ENCODE data around the gene TAF4. TPM values are rescaled to one million over a fixed set of nuclear protein-coding genes. Genes with fewer than 3 reads are reported as not detected.

Gene TAF4
- polyA plus RNA-seq, 1 donor from 2014 or later, result 10.2 TPM

GRCh38 chr20:61924858-61925554 lies 140.7 kb downstream of the TAF4 start:
- no peak for TF ChIP-seq RAD21 (conservative IDR thresholded peaks at IDR 0.05)
- TF ChIP-seq MXI1 (conservative IDR thresholded peaks at IDR 0.05; ENCODE audit: poor library complexity, severe bottlenecking), result no peak
- TF ChIP-seq EZH2 (IDR thresholded peaks at IDR 0.05; ENCODE audit: borderline replicate concordance, insufficient read depth, low read length, poor library complexity, severe bottlenecking), result no peak
- no peak for TF ChIP-seq TAF1 (IDR thresholded peaks at IDR 0.05; ENCODE audit: low read depth)
- TF ChIP-seq CTCF (IDR thresholded peaks at IDR 0.05; ENCODE audit: poor library complexity, severe bottlenecking), result no peak
- no peak for TF ChIP-seq SMC3 (conservative IDR thresholded peaks at IDR 0.05; ENCODE audit: poor library complexity)
- TF ChIP-seq EP300 (conservative IDR thresholded peaks at IDR 0.05; ENCODE audit: poor library complexity, severe bottlenecking), result no peak
- no peak for TF ChIP-seq POLR2AphosphoS5 (IDR thresholded peaks at IDR 0.05)
- TF ChIP-seq REST (IDR thresholded peaks at IDR 0.05; ENCODE audit: borderline replicate concordance), result no peak
- H3K36me3 ChIP-seq (ENCODE audit: insufficient read depth, low read length), result peaks cover 5% of the 10 kb centered on the region
- H3K9me2 ChIP-seq (ENCODE audit: insufficient read depth, low read length), result no peaks in the 10 kb centered on the region
- no peak overlapping the region for H2AFZ ChIP-seq (ENCODE audit: low read depth, low read length)
- no peak overlapping the region for H3K9ac ChIP-seq (ENCODE audit: low read length)
- no peaks in the 10 kb centered on the region for H4K20me1 ChIP-seq (ENCODE audit: insufficient read depth)
- no peak overlapping the region for H3K27ac ChIP-seq (ENCODE audit: low read length)
- H3K9me3 ChIP-seq (ENCODE audit: low read length), result no peaks in the 10 kb centered on the region
- H3K4me3 ChIP-seq (ENCODE audit: low read length), result no peak overlapping the region
- H3K79me2 ChIP-seq (replicated peaks; ENCODE audit: insufficient read depth, low read length), result no peaks in the 10 kb centered on the region
- no peaks in the 10 kb centered on the region for H3K27me3 ChIP-seq (ENCODE audit: insufficient read depth, low read depth, low read length)
- H3F3A ChIP-seq (ENCODE audit: insufficient read depth, low read length, poor library complexity, severe bottlenecking), result no peaks in the 10 kb centered on the region
- no peak overlapping the region for H3K4me2 ChIP-seq (ENCODE audit: low read length)

Small RNA genes within 50 kb of the gene (small RNA-seq; reads per million reads assigned to genes)
- 0 reads per million in 3 experiments for gene MIR3195

Other genes starting within 250 kb of the TAF4 start
- gene LSM14B, start 56.6 kb upstream of the TAF4 start, polyA plus RNA-seq, result 207 and 213 TPM in 2 replicates
- gene PSMA7, start 77.5 kb upstream of the TAF4 start, polyA plus RNA-seq, result 871 and 874 TPM in 2 replicates
- gene SS18L1, start 77.9 kb upstream of the TAF4 start, polyA plus RNA-seq, result 117 and 132 TPM in 2 replicates
- 22.4 and 36.1 TPM in 2 replicates for gene MTG2, start 117.1 kb upstream of the TAF4 start, polyA plus RNA-seq
- gene HRH3, start 154.4 kb upstream of the TAF4 start, polyA plus RNA-seq, result 1.7 and 2.8 TPM in 2 replicates
- 37.5 and 41.5 TPM in 2 replicates for gene OSBPL2, start 172.6 kb upstream of the TAF4 start, polyA plus RNA-seq
- gene ADRM1, start 237.1 kb upstream of the TAF4 start, polyA plus RNA-seq, result 106 and 111 TPM in 2 replicates